GM10266 (cell line): ENCODE results near the gene SH3RF3.

Source experiments
- DNase-seq: peaks from one replicate; pipeline ENCODE4 v3.0.0; 2012; ENCODE audit errors: extremely low spot score
- TF ChIP-seq, protein P1 (sequence below): IDR thresholded peaks from 2 replicates; pipeline ENCODE4 v1.5.1; 2012; ENCODE audit warnings: mild to moderate bottlenecking, low read depth; ENCODE audit not compliant: control insufficient read depth, insufficient read depth; ENCODE audit errors: missing control alignments

SH3RF3 gene

DNA sequence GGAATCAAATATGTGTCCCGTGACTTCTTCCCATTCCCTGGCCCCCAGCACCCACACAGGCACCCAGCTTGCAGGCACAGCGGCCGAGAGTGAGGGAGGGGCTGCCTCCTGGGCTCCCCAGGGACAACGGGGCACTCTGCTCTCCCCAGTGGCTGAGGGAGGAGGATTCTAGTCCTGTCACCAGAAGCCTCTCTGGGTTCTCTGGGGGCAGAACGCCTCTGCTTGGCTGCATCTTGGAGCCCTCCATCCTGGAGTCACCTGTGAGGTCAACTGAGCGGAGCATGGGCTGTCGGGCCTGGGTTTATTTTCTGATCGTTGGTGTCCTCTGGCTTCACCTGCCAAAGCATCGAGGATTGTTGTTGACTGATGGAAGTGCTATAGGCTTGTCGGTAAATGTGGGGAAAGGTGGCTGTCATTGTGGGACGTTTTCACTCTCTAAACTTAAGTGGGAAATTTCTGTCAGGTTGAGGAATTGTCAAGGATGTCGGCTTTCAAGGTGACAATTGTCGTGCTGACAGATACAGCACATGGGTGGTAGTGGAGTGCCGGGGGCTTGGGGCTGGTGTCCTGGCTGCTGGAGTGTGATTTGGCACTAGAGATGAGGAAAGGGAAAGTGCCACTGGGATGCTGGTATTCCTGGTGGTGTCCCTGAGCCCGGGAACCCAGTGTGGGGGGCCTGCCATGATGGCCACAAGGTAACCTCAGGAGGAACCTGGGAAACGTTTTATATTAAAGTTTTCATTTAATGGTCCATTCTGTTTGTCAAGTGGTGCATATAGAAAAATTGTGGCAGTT is 13.6 kb downstream of the SH3RF3 start:
- DNase-seq, result no peak
- TF ChIP-seq, protein P1, sequence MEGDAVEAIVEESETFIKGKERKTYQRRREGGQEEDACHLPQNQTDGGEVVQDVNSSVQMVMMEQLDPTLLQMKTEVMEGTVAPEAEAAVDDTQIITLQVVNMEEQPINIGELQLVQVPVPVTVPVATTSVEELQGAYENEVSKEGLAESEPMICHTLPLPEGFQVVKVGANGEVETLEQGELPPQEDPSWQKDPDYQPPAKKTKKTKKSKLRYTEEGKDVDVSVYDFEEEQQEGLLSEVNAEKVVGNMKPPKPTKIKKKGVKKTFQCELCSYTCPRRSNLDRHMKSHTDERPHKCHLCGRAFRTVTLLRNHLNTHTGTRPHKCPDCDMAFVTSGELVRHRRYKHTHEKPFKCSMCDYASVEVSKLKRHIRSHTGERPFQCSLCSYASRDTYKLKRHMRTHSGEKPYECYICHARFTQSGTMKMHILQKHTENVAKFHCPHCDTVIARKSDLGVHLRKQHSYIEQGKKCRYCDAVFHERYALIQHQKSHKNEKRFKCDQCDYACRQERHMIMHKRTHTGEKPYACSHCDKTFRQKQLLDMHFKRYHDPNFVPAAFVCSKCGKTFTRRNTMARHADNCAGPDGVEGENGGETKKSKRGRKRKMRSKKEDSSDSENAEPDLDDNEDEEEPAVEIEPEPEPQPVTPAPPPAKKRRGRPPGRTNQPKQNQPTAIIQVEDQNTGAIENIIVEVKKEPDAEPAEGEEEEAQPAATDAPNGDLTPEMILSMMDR, result no peak

DNA sequence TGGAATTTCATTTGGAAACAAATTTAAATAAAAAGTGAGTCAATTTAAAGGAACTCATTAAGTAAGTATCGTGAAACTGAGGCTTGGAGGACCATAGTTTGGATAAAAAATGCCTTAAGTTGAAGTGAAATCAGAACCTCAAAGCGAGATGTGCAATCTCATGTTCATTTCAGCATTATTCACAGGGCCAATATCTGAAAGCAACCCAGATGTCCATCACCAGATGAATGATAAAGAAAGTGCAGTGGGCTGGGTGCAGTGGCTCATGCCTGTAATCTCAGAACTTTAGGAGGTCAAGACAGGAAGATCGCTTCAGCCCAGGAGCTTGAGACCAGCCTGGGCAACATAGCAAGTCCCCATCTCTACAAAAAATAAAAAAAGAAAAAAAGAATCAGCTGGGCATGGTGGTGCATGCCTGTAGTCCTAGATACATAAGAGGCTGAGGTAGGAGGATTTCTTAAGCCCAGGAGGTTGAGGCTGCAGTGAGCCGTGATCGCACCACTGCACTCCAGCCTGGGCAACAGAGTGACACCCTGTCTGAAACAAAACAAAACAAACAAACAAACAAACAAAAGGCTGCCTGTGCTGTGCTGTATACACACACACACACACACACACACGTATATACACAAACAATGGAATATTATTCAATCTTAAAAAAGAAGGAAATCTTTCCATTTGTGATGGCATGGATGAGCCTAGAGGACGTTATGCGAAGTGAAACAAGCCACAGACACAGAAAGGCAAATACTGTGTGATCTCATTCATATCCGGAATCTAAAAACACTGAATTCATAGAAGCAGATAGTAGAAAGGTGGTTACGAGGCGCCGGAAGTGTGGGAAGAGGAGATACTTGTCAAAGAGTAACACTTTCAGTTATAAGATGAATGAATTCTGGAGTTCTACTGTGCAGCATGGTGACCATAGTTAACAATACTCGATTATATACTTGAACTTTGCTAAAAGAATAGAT is 14.5 kb downstream of the SH3RF3 start:
- TF ChIP-seq, protein P1, result no peak
- no peak for DNase-seq

DNA sequence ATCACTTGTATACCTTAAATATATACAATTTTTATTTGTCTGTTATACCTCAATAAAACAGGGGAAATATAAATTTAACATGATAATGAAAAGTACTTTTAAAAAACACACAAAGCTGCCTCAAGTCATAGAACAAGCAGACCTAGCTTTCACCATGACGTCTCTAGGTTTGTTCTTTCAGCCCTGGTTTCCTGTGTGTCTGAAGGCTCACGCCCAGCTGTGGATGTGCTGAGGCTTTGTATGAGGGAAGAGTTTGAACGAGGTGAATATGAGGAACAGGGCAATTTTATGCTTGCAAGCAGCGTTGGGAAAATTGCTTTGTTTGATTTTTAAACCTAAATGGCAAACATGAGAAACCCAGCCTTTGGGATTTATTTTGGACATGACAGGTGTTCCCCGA is 15.3 kb downstream of the SH3RF3 start:
- DNase-seq, result no peak
- TF ChIP-seq, protein P1, result no peak

DNA sequence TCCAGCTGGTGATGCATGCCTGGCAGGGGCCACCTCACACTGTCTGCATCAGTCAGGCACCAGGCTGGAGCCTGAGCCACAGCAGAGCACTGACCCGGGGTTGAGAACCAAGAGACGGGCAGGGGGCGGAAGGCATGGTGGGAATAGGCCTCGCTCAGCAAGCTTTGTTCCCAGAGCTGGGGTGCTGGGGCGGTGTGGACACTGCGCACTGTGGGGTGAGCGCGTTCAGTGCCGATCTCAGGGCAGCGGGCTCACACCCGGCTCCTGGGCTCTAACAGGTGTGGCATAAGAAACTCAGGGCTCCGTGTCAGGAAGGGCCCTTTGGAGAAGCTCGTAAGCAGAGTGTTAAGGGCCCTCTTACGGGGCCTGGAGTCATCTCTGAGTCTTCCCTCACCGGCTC is 15.7 kb downstream of the SH3RF3 start:
- TF ChIP-seq, protein P1, result no peak
- DNase-seq, result no peak

DNA sequence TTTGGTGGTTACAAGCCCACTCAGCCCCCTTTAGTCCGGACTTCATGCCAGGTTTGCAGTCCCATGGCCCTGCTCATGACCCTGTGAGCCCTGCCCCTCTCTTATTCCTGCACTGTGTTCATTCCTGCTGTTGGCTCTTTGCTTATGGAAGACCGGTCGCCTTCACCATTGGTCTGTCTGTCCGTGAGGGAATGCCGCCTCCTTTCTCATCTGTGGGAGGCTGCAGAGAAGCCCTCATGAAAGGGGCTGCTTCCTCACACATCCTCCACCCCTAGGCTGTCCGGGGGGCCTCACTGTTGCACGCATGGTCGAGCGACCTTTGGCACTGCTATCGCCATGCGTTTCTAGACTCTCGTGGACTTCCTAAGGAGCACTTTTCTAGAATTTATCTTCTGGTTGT is 16.3 kb downstream of the SH3RF3 start:
- DNase-seq, result no peak
- TF ChIP-seq, protein P1, result no peak

DNA sequence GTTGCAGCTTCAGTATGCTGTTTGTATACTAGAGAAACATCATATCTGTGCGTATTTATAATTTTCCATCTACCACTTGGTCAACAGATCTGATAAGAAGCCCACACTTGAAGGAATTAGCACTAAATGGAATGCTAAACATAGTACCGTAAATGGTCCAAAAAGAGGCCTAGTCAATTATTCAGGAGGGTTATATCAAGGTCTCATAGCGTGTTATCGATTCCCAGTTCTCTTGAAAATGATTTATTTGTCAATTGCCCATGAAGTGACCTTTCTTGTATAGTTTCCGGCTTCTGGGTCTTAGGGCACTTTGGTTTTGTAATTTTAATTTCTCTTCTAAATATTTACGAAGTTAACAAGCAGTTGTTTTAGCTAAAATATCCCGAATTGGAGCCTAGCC is 18.4 kb downstream of the SH3RF3 start:
- TF ChIP-seq, protein P1, result no peak
- no peak for DNase-seq

DNA sequence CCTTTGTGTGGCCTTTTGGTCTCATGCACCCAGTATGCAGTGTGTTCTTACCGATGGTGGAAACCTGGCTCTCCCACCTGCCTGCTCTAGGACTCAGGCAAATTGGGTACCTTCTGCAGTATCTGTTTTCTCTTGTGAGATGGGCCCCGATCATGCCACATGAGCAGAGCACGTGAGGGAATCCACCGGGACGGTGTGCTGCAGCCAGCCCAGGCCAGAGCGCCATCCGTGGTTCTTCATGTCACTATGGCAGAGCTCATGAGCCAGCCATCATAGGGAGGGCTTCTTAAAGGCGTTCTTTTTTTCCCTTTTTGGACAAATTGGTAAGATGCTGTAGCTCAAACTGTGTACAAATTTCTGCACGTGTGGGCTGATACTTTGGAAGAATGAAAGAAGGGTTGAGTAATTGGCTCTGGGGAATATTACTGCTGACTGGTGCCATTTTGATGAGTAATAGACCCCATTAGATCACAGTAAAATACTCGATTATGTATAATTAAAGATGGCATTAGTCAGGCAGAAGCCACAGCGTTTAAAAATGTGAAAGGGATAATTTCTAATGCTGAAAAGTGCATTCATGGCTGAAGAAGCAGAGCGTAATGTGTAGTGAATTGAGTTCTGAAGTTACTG is 19.2 kb downstream of the SH3RF3 start:
- DNase-seq, result no peak
- TF ChIP-seq, protein P1, result no peak
